GM10847 (cell line): ENCODE measurements around the gene BUD31.

Source experiments
- POLR2A ChIP-seq: IDR thresholded peaks from 2 replicates; pipeline ENCODE4 v1.6.1; 2011; ENCODE audit not compliant: insufficient read length; ENCODE audit errors: extremely low read depth

Gene BUD31

DNA sequence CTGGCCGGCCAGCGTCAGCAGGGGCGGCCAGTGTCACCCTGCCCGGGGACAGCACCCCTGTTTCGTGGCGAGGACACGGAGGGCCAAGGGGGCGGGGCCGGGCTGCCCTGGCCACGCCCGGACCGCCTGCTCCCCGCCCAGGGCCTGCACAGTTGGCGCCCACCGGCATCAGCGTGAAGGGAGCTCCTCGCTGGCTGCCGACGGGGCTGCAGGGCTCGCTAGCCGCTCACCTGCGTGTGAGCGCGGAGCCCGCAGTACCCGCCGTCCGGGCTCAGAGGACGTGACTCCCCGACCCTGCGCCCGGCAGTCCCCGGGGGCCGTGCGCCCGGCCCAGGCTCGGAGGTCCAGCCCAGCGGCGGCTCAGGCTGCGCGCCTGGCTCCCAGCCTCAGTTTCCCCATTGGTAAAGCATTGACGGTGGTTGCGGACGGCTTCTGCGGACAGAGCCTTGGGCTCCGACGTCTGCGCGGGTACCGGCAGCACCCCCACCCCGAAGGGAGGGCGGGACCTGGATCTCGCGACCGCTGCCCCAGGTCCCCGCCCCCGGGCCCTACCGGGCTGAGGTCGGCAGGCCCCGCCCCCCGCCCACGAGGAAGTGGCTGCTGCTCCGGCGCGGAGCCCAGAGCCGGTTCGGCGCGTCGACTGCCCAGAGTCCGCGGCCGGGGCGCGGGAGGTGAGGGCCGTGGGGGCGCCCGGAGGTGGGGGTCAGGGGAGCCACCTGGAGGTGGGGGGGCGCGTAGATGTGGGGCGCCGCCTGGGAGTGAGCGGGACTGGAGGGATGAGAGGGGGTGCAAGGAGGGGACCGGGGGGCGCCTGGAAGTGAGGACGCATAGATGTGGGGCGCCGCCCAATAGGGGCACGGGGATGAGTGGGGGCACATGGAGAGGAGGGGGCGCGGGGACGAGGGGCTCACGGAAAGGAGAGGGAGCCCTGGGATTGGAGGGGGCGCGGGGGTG is 34.4 kb upstream of the BUD31 start, which contains the start of gene ARPC1B:
Gene ARPC1B (plus strand): TSS at position 620 of the 954 bp plus-strand sequence. CDS start 10,985 bp downstream, outside the sequence.
- peak; percentile 90 for TF ChIP-seq POLR2A

DNA sequence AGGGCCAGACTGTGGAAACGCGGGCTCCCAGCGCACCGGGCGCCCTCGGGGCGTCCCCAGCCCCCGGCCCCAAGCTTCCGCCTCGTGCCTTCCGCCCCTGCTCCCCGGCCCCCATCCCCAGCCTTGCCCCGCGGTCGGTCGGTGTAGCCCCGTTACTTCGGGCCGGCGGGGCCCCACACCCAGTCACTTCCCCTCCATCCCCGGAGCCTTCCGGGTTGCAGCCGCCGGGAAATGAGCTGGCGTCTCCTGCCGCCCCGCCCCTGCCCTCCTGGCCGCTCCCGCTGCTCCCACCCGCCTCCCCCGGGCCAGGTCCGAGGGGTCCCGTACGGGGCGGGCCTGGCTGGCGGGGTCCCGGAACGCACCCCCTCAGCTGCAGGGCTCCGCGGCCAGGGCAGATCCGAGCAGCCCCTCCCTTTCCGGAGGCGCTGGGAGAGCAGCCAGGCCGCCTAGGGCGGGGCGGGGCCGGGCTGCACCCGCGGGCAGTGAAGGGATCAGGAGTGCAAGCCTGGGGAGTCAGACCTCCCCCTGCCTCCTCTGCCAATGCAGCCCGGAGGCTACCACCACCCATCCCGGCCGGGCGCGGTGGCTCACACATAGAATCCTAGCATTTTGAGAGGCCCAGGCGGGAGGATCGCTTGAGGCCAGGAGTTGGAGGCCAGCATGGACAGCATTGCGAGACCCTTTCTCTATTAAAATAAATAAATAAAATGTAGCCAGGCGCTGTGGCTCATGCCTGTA is 33.5 kb upstream of the BUD31 start:
- TF ChIP-seq POLR2A, result peak; percentile 59

DNA sequence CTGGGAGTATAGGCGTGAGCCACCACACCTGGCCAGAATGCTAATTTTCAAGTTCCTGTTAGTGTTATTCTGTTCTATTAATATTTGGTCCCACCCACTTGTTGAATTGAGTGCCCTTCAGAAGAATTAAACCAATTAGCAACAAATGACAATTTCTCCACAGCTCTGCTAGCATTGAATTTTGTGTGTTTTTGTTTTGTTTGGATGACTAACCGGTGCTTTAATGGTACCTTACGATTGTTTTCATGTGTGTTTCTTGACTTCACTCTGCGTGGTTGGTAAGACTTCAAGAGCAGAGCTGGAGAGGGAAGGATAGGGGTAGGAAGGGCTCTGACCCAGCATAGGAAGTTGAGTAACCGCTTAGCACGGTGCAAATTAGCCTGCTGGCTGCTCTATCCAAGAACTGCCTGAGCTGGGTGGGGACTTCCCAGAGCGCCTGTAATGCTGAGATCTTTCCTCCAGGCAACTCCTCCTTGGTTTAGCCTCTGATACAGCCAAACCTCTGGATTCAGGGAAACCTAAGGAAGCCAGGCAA is 29.7 kb upstream of the BUD31 start:
- no peak for TF ChIP-seq POLR2A

DNA sequence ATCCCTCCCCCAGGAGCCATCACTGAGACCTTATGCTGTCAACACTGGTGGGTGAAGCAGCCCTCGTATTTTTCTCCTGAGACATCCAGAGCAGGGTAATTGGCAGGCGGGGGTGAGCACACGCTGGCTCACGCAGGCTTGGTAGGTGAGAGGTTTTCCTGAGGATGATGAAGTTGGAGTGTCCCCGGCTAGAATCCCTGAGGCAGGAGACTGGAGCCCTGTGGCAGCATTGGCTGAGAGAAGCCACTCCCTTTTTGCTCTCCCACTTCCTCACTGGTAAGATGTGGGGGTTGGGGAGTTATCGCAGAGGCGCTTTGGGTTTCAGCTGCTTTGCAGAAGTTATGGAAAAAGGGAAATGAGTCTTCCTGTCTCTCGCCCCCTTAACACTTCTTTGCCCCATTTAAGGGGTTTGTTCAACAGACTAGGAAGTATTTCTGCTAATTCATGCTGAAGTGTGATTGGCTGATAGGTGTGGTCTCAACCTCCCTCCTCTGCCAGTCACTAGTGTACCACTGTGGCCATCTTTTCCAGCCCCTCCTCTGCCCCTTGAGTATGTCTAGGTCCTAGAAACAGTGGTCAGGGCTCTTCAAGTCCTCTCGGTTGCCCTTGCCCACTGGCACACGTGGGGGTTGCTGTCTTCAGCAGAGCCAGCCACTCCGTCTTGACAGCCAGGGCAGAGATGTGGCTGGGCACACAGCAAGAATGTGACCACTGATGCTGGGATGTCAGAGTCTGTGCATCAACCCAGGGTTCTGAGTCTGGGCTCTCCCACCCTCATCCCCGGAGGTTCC is 28.5 kb upstream of the BUD31 start:
- no peak for TF ChIP-seq POLR2A

DNA sequence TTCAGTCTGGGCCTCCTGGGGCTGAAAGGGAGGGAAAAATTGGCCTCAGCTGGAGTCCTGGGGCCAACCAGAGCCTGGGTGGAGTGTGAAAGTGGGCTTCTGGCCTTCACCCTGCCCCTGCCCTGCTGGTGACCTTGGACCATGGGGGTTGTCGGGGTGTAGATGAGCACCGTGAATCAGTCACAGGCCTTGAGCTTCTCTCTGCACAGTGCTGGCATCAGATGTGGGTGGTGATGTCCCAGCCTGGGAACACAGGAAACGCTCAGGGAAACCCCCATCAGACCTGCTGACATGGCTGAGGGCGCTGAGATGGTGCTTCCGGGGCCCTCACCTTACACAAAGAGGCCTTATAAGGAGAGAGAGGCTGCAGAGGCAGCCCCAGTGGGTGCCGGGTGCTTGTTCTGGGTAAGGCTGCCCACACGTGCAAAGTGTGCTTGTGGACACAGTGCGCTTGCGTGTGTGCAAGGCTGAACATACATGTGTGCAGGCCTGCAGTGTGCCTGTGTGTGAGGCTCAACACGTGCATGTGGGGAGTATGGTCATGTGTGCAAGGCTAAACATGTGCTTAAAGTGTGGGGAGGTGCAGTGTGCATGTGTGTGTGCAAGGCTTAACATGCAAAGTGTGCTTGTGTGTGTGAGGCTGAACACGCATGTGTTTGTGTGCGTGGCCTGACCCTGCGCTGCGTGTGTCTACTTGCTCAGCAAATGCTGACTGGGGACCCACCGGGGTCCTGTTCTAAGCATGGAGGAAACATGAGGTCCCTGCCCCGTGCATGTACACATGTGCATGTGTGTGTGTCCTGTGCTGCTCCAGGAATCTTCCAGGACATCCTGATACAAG is 27.7 kb upstream of the BUD31 start:
- TF ChIP-seq POLR2A, result peak; percentile 72

DNA sequence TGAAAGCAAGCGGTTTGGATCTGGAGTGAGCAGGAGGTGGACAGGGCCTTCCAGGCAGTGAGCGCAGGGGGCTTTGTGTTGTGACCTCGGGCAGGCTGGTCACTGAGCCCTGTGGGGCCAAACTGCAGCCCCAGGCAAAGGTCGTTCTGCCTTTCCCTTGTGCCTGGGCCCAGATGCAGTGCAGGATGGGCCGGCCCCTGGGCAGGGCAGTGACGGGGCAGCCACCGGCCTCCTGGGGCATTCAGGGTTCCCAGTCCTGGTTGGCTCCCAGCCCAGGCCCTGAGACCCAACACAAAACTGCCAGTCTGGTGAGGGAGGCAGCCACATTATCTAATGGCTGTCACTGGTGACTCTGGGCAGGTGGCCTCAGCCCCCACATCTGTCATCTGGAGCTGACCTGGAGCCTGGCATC is 27.1 kb upstream of the BUD31 start:
- no peak for TF ChIP-seq POLR2A

DNA sequence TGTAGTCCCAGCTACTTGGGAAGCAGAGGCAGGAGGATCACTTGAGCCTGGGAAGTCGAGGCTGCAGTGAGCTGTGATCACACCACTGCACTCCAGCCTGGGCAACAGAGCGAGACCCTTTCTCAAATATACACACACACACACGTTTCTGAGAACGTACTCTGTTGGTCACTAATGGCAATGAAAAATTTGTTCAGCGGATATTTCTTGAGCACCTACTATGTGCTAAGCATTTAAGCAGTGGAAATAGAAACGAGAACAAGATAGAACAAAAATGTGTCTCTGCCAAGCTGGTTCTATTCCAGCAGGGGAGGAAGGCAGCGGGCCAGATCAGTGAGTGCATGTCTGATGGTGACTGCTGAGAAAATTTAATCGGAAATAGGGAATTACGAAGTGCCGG is 25.6 kb upstream of the BUD31 start:
- no peak for TF ChIP-seq POLR2A

DNA sequence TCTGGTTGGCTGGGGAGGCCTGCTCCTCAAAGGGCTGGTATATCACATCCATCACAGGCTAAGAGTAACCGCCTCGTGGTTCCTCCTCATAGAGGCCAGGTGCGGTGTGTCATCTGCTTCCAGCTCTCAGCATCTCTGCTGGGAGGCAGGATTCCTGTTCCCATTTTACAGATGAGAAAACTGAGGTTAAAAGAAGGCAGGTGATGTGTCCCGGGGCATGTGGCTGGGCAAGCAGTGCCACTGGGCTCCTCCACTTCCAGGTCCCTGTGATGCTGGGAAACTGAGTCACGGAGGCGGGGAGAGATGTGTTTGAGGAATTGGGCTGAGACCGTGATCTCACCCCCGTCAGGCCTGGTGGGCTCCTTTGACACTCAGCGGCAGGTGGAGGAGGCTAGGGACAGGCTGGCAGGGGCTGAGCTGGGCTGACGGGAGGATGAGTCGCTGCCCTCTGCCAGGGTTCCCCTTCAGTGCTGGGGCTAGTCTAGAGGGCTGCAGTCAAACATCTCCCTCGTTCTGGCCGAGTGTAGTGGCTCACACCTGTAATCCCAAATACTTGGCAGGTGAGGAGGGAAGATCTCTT is 24.9 kb upstream of the BUD31 start:
- TF ChIP-seq POLR2A, result no peak

DNA sequence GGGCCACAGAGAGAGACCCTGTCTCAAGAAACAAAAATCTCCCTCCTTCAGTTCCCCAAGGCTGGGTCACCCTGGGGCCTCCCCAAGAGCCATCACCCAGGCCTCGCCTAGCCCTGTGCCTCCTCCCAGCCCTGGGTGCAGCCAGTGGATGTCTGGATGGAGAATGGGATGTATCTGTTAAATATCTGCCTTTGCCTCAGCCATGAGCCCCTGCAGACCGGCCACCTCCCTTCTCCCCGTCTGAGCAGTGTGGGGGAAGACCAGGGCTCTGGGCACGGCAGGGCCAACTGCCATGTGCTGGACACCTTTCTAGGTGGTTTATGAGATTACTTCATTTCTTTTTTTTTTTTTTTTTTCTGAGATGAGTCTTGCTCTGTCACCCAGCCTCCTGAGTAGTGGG is 24.2 kb upstream of the BUD31 start:
- no peak for TF ChIP-seq POLR2A

DNA sequence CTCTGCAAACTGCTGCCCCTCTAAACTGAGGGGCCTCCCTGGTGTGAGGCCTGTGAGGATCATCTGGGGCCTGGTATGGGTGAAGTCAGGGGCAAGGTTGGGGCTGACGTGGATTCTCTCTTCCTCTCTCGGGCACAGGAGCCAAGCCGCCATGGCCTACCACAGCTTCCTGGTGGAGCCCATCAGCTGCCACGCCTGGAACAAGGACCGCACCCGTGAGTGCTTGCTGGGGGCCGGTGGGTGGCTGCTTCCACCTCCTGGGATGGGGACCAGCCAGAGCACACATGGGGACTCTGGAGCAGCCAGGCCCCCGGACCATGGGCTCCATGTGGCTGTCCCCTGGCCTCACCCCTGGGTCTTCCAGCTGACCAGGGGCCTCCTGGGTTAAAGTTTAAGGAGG is 23.2 kb upstream of the BUD31 start:
- no peak for TF ChIP-seq POLR2A

DNA sequence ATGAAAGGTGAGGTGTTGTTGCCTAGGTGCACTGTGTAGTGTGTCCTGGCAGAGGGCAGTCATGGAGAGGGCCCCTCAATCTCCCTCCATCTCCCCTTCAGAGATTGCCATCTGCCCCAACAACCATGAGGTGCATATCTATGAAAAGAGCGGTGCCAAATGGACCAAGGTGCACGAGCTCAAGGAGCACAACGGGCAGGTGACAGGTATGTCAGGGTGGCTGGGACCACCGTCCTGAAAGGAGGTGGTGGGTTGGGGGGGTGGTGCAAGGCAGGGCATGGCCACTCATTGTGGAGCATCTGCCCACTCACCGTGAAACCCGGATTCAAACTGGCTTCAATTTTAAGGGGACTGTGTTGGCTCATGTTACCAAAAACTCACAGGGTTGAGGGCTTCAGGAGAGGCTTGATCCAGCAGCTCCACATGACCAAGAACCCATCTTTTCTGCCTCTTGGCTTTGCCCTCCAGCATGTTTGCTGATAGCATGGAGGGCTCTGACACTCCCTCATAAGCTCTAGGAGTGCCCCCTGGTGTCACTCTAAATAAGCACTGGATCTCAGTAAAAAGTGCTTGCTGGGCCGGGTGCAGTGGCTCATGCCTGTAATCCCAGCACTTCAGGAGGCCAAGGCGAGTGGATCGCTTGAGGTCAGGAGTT is 22.1 kb upstream of the BUD31 start:
- no peak for TF ChIP-seq POLR2A

DNA sequence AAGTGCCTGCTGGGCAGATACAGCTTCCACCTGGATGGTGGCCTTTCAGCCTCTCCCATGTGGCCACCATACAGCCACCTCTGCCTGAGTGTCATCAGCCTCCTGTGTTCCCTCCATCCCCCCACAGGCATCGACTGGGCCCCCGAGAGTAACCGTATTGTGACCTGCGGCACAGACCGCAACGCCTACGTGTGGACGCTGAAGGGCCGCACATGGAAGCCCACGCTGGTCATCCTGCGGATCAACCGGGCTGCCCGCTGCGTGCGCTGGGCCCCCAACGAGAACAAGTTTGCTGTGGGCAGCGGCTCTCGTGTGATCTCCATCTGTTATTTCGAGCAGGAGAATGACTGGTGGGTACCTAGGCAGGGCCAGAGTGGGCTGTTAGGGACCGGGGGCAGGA is 20.9 kb upstream of the BUD31 start:
- no peak for TF ChIP-seq POLR2A

DNA sequence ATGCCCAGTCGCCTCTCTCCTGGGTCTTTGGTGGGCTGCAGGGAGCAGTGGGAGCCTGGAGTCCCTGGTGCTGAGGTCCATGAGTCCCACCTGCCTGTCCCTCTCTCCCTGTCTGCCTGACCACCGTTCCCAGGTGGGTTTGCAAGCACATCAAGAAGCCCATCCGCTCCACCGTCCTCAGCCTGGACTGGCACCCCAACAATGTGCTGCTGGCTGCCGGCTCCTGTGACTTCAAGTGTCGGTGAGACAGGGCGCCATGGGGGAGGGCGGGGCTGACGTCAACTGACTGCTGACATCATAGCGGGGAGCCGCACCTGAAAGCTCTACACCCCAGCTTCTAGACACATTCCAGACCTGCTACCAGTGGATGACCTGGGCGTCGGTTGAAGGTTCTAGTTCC is 19.0 kb upstream of the BUD31 start:
- TF ChIP-seq POLR2A, result no peak

DNA sequence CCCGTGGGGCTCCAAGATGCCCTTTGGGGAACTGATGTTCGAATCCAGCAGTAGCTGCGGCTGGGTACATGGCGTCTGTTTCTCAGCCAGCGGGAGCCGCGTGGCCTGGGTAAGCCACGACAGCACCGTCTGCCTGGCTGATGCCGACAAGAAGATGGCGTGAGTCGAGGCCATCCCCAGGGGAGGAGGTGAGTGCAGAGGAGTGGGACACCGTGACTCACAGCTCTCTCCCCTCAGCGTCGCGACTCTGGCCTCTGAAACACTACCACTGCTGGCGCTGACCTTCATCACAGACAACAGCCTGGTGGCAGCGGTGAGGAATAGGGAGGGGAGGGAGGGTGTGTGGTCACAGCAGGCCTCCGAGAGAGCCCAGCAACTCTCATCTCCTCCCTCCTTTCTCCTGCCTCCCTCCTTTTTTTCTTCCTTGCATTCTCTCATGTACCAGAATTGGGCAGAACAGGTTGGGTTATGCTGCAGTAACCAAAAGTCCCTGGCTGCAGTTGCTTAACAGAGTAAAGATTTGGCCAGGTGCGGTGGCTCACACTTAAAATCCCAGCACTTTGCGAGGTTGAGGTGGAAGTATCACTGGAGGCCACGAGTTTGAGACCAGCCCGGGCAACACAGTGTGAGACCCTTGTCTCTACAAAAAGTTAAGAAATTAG is 17.7 kb upstream of the BUD31 start:
- no peak for TF ChIP-seq POLR2A
